HG03432 (cell line): ENCODE data around the gene ENTPD7.
"Not testable (repeated sequence)": the region's sequence is repeated elsewhere in the genome, so short reads cannot be mapped to it uniquely, and the experiment has no call there.

Source experiments
- ATAC-seq: cut with Tn5 transposase; IDR thresholded peaks from one replicate; pipeline ENCODE4 v1.9.1; 2021; ENCODE audit warnings: mild to moderate bottlenecking, moderate library complexity; ENCODE audit not compliant: unreplicated experiment

Gene ENTPD7

DNA sequence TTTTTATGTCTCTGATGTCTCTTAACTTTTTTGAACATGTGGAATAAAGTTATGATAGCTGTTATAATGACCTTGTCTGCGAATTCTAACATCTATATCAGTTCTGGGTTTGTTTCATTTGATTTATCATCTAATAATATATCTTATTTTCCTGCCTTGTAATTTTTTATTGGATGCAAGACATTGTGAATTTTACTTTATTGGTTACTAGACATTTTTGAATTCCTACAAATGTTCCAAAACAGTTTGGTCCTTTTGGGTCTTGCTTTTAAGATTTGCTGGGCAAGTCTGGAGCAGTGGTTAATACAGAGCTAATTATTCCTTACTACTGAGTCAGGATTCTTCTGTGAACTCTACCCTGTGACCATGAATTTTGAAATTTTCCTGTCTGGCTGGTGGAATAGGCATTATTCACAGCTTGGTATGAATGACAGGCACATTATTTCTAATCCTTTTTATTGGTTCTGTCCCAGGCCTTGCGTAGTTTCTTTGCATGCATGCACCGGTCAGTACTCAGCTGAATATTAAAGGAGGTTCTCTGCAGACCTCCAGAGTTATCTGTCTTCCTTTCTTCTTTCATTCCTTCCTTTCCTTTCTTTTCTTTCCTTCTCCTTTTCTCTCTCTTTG is 81.7 kb downstream of the ENTPD7 start:
- no peak for ATAC-seq

- no peak for ATAC-seq
Measured at GRCh38 chr10:99742254-99742653, 82.9 kb downstream of the ENTPD7 start.

- no peak for ATAC-seq
Measured at GRCh38 chr10:99742701-99743100, 83.4 kb downstream of the ENTPD7 start.

DNA sequence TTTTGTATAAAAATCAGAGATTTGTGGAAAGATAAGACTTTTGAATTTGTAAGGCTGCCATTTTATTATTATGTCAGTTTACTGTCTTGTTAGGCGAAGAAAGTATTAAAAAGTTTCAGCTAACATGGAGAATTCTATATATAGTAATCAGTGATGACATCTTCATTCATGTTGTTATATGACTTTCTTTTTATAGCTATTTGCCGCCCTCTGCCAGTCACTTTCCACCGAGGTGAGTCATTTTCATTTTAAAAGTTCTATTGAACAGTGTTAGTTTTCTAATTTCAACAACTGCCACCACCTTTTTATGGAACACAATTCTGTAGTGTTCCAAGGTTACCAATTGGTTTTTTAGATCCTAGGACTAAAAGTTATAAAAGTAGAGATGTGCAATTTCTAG is 84.5 kb downstream of the ENTPD7 start:
- no peak for ATAC-seq

DNA sequence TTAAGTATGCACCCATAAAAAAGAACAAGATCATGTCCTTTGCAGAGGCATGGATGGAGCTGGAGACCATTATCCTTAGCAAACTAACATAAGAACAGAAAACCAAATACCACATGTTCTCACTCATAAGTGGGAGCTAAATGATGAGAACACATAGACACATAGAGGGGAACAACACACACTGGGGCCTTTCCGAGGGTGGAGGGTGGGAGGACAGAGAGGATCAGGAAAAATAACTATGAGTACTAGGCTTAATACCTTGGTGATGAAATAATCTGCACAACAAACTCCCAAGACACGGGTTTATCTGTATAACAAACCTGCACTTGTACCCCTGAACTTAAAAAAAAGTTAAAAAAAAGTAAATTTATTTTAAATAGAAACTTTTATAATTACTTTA is 86.9 kb downstream of the ENTPD7 start:
- ATAC-seq: not testable (repeated sequence)

DNA sequence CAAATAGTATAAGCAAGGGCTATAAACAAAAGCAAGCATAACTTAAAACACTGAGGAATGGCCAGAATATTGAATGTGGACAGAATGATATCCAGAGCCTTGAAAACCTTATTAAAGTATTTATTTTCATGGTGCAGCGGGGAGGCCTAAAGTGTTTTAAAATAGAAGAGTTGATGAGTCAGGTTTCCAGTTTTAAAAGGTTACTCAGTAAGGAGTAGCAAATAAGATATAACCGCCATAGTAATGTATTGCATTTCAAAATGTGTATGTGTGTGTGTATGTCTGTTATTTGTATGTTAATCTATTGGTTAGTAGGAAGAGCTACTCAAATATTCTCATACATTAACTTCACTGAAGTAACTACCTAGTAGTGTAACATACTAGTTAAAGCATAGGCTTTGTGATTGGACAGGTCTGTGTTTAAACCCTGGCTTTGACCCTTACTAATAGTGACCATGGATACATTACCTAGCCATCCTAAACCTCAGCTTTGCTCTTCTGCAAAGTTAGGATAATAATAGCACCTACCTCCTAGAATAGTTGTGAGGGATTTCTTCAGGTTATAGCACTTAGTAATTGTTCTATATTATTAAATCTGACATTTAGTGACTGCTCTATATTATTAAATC is 89.6 kb downstream of the ENTPD7 start:
- no peak for ATAC-seq

DNA sequence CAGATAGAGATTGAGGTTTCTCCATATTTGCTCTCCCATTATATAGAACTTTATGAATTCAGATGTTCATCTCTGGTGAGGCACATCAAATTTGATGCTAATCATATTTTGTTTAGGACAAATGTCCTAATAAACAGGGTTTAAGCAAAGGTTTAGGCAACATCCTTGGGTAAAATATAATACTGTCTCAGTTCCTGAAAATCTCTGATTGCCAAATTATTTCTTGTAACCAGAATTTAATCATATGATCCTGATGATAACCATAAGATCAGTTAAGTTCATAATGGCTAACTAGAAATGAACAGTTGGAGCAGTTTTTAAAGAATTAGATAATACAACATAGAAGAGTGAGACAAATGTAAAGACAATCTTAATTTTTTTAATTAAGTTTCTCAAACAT is 91.3 kb downstream of the ENTPD7 start:
- no peak for ATAC-seq

- no peak for ATAC-seq
Measured at GRCh38 chr10:99754670-99755069, 95.4 kb downstream of the ENTPD7 start.
